ENCODE results near the gene KCNH3. TPM values are rescaled to one million over a fixed set of nuclear protein-coding genes. Genes with fewer than 3 reads are reported as not detected.

KCNH3 gene, protein sequence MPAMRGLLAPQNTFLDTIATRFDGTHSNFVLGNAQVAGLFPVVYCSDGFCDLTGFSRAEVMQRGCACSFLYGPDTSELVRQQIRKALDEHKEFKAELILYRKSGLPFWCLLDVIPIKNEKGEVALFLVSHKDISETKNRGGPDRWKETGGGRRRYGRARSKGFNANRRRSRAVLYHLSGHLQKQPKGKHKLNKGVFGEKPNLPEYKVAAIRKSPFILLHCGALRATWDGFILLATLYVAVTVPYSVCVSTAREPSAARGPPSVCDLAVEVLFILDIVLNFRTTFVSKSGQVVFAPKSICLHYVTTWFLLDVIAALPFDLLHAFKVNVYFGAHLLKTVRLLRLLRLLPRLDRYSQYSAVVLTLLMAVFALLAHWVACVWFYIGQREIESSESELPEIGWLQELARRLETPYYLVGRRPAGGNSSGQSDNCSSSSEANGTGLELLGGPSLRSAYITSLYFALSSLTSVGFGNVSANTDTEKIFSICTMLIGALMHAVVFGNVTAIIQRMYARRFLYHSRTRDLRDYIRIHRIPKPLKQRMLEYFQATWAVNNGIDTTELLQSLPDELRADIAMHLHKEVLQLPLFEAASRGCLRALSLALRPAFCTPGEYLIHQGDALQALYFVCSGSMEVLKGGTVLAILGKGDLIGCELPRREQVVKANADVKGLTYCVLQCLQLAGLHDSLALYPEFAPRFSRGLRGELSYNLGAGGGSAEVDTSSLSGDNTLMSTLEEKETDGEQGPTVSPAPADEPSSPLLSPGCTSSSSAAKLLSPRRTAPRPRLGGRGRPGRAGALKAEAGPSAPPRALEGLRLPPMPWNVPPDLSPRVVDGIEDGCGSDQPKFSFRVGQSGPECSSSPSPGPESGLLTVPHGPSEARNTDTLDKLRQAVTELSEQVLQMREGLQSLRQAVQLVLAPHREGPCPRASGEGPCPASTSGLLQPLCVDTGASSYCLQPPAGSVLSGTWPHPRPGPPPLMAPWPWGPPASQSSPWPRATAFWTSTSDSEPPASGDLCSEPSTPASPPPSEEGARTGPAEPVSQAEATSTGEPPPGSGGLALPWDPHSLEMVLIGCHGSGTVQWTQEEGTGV
- under 0.01 TPM in 1 of 2 replicates, not detected in the other for total RNA-seq

DNA sequence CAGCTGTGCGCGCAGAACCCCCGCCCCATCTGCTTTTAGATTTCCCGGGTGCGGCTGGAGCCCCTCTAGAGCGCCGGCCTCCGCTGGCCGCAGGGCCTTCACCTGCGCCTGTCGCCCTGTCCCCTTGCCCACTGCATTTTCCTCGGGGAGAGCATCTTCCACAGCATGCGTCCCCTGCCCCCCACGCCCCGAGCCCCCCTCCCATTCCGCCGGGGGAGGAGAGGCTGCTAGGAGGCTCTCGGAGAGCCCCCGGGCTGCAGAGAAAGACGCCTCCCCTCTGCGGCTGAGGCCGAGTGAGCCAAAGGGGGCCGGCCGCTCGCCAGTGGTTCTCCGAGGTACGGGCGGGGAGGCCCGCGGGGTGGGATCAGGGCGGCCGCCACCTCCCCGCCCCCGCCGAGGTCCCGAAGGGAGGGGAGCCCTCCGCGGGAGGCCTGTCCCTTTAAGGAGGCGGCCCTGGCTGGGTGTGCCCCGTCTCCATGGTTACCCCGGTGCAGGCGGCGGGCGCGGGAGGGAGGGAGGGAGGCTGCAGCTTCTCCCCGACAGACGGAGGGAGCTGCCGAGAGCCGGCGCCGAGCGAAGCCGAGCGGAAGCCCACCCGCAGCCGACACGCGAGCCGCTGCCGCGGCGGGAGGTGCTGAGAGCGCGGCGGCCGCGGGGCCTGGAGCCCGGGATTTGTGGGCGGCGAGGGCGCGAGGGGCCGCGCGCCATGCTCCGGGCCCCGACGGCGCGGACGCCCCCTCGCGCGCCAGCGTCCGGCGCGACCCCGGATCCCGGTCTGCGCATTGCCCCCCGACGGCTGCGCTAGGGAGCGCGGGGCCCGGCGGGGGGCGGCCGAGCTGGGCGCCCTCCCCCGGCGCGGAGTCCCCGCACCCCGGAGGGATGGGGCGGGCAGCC lies at the start of gene KCNH3:
TSS of gene KCNH3 (plus strand) at position 521 of the 894 bp plus-strand sequence. CDS start 387 bp downstream, outside the sequence.

DNA sequence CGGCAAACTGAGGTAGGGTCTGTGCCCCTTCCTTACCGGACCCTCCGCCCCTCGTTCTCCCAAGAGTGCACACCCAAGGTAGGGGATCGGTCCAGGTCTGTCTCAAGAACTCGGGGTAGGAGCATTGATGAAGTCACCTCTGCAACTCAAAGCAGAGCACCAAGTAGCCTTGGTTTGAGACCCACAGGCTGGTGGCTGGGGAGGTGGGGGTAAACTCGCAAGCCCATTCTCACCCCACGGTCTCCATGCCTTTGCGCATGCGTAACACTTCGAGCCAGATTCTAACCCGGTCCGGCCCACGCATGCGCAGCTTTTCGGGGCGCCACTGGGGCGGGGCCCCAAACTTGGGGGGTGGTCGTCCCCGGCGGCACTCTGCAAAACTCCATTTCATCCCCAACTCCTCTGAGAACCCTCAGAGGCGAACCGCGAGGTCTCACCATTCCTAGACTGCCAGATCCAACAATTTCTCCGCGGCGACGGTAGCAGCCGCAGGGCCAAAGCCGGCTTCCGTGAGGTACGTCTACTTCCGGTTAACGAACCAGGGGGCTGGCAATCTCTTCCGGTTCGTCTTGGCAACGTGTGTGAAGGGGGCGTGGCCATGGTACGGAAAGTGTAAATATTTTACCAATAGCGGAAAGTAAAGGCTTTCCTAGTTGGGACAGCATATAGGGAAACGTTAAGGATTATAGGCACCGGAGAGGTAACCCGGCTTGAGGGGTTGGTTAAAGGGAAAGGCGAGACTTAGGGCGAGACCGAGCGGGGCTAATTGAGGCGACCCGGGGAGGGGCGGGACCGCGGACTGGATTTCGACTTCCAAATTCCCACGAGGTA lies 29.0 kb downstream of the KCNH3 start, which contains the start of gene MCRS1:
TSS of gene MCRS1 (minus strand) at position 532 of the 831 bp plus-strand sequence. CDS start 1,411 bp downstream, outside the sequence.

GRCh38 chr12:49605539-49605938 lies 66.7 kb downstream of the KCNH3 start, which contains the start of gene FAM186B:
Gene FAM186B, minus strand, starts transcription at chr12:49605639. Its CDS starts 162 bp downstream, at chr12:49605477.

Small RNAs within 50 kb of the gene (small RNA-seq; reads per million reads assigned to genes)
- gene POLR2KP1: not detected
- not detected for gene RNU6-834P

Other genes with a start within 250 kb of the KCNH3 start
- not detected in 2 replicates for gene PRPH, start 243.9 kb upstream of the KCNH3 start, total RNA-seq
- gene TROAP, start 215.8 kb upstream of the KCNH3 start, total RNA-seq: 7.8 and 16.5 TPM in 2 replicates
- 0.10 TPM in 1 of 2 replicates, not detected in the other for gene C1QL4, start 201.8 kb upstream of the KCNH3 start, total RNA-seq
- gene DNAJC22, start 192.1 kb upstream of the KCNH3 start, total RNA-seq: 0.29 and 0.65 TPM in 2 replicates
- gene SPATS2, start 171.6 kb upstream of the KCNH3 start, total RNA-seq: 50.6 and 61.0 TPM in 2 replicates
- 68.9 and 78.4 TPM in 2 replicates for gene MCRS1, start 29.1 kb downstream of the KCNH3 start, total RNA-seq
- 0.48 and 0.65 TPM in 2 replicates for gene FAM186B, start 66.6 kb downstream of the KCNH3 start, total RNA-seq
- gene PRPF40B, start 84.5 kb downstream of the KCNH3 start, total RNA-seq: 3.7 and 4.6 TPM in 2 replicates
- 135 and 136 TPM in 2 replicates for gene FMNL3, start 168.4 kb downstream of the KCNH3 start, total RNA-seq
- gene TMBIM6, start 202.5 kb downstream of the KCNH3 start, total RNA-seq: 376 and 434 TPM in 2 replicates

All from vein endothelial cell (primary cell).